ENCODE data around the gene AOC3.

The AOC3 gene

GRCh38 chr17:42850954-42851353 lies at the start of gene AOC3:
Gene AOC3, plus strand, starts transcription at chr17:42851199. Its CDS starts 145 bp downstream, at chr17:42851344.
- DNase-seq = no peak

GRCh38 chr17:42803074-42803883 lies 47.7 kb upstream of the AOC3 start:
- no peak for DNase-seq

- DNase-seq = no peak
Measured at GRCh38 chr17:42804918-42805367, 46.1 kb upstream of the AOC3 start.

GRCh38 chr17:42806249-42806648 lies 44.8 kb upstream of the AOC3 start:
- DNase-seq = no peak

GRCh38 chr17:42809250-42809649 lies 41.7 kb upstream of the AOC3 start:
- DNase-seq = no peak

GRCh38 chr17:42814633-42815399 lies 36.2 kb upstream of the AOC3 start:
- no peak for DNase-seq

- no peak for DNase-seq
Measured at GRCh38 chr17:42817866-42818265, 33.1 kb upstream of the AOC3 start.

GRCh38 chr17:42818379-42818778 lies 32.6 kb upstream of the AOC3 start:
- no peak for DNase-seq

GRCh38 chr17:42819939-42820535 lies 31.0 kb upstream of the AOC3 start:
- DNase-seq = peak; percentile 71

- no peak for DNase-seq
Measured at GRCh38 chr17:42821176-42821575, 29.8 kb upstream of the AOC3 start.

GRCh38 chr17:42827472-42827871 lies 23.5 kb upstream of the AOC3 start:
- DNase-seq = no peak

- no peak for DNase-seq
Measured at GRCh38 chr17:42830971-42831370, 20.0 kb upstream of the AOC3 start.

- no peak for DNase-seq
Measured at GRCh38 chr17:42832213-42832933, 18.6 kb upstream of the AOC3 start.

- peak; percentile 90 for DNase-seq
Measured at GRCh38 chr17:42832934-42833766, 17.8 kb upstream of the AOC3 start, which contains the start of gene PSME3. Gene PSME3, plus strand, starts transcription at chr17:42833397. Its CDS starts 235 bp downstream, at chr17:42833632.

- no peak for DNase-seq
Measured at GRCh38 chr17:42833767-42834422, 17.1 kb upstream of the AOC3 start.

GRCh38 chr17:42835732-42836131 lies 15.3 kb upstream of the AOC3 start:
- DNase-seq = no peak

GRCh38 chr17:42841975-42842685 lies 8.9 kb upstream of the AOC3 start:
- no peak for DNase-seq

- DNase-seq = no peak
Measured at GRCh38 chr17:42843358-42843934, 7.6 kb upstream of the AOC3 start.

- DNase-seq = no peak
Measured at GRCh38 chr17:42844271-42844670, 6.7 kb upstream of the AOC3 start, which contains the start of gene AOC2. Gene AOC2, plus strand, starts transcription at chr17:42844580. Its CDS starts 47 bp downstream, at chr17:42844627.

All from stimulated activated CD4-positive, alpha-beta T cell treated with anti-CD3 and anti-CD28 coated beads, Interleukin-4, amount 100 ng/mL, for 24 hours (primary cell).